LoVo (cell line): ENCODE measurements around the gene ENTHD1.

Experiments
- DNase-seq: peaks from one replicate; pipeline ENCODE4 v3.0.0-alpha.2; 2016; ENCODE audit warnings: low spot score

ENTHD1 gene

DNA sequence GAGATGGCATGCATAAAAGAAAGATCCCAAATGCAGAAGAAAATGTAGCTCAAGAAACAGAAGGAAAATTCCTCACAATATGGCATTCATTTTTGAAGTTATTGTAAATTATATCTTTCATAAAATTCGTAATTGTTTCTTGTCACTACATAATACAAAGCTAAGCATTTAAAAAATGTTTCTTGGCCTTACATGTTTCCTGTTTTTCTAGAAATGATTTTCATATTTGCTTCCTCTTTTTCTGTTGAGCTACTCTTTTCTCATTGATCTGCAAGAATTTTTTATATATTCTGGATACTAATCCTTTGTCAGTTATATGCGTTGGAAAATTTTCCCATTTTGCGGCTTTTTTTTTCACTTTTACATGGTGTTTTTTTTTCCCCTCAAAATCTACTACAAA is 48.0 kb downstream of the ENTHD1 start:
- no peak for DNase-seq

- DNase-seq: no peak
Measured at GRCh38 chr22:39839917-39840510, 53.5 kb downstream of the ENTHD1 start.

DNA sequence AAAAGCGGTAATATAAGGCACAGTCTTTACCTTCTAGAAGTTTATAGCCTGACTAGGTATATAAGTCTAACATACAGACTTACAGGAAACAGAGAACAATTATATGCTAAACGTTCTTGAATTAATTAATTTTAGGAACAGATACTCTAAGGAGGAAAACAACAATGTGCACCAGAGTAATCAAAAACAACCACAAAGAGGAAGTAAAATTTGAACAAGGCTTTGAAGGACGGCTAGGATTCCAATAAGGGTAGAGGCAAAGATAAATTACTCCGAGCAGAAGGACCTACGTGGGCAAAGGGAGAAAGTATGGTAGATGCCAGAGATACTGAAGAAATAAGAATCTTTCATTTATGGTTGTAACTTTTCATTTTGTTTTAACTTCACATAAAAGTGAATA is 54.4 kb downstream of the ENTHD1 start:
- DNase-seq: no peak

DNA sequence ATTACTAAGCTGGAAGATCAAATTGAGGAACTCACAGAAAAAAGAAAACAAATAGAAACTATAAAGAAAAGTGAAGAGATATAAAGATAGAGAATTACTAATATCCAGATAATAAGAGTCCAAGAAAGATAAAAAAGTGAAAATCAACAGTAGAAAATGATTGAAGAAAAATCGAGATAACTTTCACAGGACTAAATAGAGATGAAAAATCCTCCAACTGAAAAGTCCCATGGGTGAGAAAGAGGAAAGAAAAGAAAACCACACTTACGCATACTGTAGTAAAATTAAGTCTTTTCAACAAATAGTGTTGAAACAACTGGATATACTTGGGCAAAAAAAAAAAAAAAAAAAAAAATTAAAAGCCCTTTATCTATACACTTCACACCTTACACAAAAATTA is 60.0 kb downstream of the ENTHD1 start:
- no peak for DNase-seq

DNA sequence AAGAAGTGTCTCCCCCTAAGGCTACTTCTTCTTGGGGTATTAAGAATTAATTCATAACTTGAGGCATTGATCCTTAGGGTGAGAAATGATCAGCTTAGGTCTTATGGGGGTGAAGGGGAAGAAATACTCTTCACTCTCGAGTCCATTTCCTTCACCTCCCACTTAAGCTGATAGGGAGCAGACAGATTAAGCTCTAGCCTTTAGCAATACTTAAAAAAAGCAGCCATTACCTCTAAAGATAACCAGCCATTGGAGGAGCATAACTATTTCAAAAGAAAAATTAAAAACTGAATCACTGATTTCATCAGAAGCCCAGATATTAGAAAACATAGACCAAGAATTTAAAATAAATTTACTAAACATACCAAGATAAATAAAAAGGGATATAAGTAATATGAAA is 60.5 kb downstream of the ENTHD1 start:
- DNase-seq: no peak

- no peak for DNase-seq
Measured at GRCh38 chr22:39832627-39833074, 60.9 kb downstream of the ENTHD1 start.

- DNase-seq: no peak
Measured at GRCh38 chr22:39825661-39826102, 67.9 kb downstream of the ENTHD1 start.

DNA sequence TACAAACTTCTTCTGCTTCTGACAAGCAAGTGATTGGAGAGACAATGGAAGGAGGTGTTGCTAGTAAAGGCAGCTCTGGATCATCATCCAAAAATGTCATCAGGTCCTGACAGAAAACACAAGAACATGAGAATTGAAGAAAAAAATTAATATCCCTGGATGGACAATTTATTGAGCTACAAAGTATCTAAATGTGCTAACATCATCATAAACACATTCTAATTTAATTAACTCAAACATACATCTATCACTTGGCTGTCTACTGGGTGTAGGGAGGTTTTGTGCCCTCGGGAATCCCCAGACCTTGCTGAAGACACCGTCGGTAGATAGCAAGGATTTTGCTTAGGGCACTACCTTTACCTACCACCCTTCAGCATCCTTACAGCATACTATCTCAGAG is 72.6 kb downstream of the ENTHD1 start:
- DNase-seq: no peak

DNA sequence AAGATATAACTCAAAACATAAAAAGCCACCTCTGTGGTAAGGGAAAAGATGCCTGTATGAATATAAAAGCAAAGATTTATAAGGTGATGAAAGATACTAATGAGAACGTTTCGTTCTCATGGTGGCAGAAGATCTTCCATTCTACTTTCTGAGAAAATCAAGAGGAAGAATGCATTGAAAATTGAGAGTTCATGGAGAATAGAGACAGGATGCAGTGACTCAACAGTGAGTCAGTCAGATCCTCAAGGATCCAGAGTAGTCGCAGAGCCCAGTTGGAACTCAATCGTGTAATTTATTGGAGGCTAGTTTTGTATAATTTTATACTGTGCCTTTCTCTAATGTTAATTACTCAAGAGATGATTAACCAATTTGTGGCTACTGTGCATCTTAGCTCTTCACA is 73.3 kb downstream of the ENTHD1 start:
- DNase-seq: peak; percentile 11

DNA sequence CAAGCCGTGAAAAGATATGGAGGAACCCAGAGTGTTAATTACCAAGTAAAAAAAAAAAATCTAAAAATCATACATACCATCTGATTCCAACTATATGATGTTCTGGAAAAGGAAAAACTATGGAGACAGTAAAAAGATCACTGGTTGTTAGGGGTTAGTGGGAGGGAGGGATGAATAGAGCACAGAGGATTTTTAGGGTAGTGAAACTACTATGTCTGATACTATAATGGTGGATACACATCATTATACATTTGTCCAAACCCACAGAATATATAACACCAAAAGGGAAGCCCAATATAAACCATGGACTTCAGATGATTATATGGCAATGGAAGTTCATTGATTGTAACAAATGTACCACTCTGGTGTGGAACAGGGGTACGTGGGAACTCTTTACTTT is 74.1 kb downstream of the ENTHD1 start:
- DNase-seq: no peak

- no peak for DNase-seq
Measured at GRCh38 chr22:39818094-39818493, 75.5 kb downstream of the ENTHD1 start.

DNA sequence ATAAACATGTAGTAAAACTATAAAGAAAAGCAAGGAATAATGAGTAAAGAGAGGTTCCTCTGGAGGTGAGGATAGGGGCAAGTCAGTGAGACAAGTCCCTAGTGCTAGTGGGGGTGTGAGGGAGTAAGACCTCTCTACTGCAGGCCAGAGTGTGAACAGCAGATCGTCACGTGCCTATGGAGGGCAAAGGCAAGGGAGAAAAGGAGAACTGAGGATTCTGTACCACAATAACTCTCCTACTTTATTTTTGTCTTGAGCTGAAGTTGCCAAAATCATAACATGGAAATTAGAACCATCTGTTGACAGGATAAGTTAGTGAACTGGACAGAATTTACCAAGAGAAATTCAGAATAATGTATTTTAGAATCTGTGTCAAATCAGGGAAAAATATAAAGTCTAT is 77.6 kb downstream of the ENTHD1 start:
- DNase-seq: no peak

DNA sequence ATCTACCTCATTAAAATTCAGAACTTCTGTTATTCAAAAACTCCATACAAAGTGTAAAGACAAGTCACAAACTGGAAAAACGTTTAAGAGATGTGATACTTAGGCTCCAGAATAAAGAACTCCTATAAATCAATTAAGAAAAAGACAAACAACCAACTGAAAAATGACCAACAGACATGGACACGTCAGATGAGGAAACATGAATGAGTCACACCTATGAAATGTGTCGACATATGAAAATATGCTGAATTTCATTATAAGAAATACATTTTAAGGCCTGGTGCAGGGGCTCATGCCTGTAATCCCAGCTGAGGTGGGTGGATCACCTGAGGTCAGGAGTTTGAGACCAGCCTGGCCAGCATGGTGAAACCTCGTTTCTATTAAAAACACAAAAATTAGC is 78.7 kb downstream of the ENTHD1 start:
- DNase-seq: no peak

DNA sequence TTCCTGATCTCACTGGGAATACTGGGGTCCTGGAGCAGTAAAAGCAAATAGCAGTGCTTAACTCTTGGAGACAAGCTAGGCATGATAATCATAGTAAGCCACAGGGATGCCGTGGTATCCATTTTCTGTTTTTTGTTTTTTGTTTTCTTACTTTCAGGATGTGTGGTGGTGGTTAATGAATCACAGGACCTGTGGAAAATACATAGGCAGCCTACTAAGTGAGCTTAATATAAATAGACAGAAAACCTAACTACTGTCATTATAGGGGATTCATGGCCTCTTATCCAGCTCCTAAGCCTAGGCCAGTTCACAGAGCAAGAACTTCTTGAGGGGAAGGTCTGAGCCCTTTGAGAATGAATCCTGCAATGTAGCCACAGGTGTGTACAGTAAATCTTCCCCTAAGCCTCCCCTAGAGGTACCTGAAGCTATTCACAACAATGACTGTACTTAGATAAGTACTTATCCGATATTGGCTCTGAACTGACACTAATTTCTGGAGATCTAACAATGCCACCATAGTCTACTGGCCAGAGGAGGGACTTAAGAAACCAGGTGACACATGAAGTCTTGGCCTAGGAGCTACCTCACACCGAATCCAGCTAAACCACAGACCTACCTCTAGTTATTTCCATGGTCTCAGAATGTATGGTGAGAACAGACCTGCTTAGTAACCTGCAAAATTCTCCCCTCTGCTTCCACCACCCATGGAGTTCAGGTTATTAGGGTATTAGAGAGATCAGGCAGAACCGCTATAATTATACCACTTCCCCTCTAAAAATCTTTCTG is 83.6 kb downstream of the ENTHD1 start:
- DNase-seq: no peak

- DNase-seq: peak; percentile 16
Measured at GRCh38 chr22:39808081-39808480, 85.5 kb downstream of the ENTHD1 start.

DNA sequence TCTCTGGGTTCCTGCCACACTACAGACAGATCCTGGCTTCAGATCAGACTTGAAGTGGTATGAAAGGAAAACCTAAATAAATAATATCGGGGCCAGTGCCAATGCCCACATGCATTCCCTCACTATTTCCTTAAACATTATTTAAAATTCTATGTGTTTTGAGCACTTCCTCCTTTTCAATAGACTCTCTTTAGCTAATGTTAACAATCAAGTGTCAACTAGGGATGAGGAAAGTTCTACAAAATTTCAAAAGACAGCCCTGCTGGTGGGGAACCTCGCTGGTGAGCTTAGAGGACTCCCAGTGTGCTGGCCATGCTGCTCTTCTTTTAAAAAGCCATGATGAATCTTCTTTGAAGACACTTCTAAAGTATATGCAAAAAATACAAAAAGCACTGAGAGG is 87.5 kb downstream of the ENTHD1 start:
- DNase-seq: no peak

DNA sequence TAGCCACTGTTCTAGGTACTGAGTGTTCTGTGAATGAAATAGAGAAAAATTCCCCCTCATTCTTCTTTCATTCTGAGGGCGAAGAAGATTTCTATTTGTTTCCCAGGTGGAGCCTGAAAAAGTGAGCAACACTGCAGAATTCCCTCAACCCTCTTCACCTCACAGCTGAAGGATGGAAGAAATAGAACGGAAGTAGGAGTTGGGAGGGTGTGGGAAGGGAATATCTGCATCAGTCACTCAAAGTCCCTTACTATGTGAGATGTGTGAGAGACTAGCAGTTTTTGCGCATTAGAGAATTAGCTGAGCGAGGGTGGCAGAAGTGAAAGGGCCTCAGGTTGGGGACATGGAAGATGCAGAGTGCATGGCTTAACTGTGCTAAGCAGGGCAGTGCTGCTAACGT is 88.4 kb downstream of the ENTHD1 start:
- no peak for DNase-seq

DNA sequence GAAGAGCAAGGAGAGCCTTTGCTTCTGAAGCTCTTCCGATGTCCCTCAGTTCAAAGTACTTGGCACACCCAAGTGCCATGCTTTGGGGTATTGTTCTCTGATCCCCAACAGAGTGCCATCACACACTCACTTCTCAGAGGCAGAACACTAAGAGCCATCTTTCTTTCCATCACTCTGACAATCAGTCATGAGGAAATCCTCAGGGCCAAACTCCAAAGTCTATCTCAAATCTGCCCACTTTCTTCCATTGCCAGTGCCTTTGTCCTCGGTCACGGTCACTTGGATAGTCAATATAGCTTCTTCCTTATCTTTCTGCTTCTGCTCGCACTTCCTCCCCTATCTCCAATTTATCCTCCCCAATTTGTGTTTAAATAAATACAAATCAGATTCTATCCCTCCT is 90.9 kb downstream of the ENTHD1 start:
- DNase-seq: no peak

DNA sequence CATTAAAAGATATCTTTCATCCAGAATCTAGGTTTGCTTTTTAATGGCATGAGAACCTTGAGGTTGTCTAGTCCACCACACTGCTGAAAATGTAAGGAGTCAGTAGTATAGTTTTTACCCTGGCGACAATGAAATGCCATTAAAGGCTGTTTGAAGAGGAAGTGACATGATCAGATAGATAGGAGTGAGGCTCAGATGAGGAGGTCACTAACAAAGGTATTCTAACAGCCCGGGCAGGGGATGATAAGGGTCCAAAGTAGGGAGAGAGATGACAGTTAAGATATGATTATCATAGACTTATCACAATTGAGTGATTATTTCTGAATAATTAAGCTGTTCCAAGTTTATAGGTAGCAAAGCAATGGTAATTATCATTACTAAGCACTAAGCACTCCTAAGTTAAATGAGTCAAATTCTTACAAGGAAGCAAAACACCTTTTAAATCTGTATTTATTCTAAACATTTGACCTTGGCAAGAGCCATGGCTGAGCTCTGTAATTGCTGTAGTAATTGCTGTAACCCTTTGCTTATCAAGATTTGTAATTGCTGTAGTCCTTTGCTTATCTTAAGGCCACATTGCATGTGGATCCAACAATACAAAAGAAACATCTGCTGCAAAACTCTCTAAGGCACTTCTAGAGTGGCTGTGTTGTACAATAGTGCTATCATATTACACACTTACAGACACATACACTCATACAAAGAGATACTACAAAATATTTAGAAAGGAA is 92.6 kb downstream of the ENTHD1 start:
- DNase-seq: no peak

GRCh38 chr22:39797528-39798147 is 95.9 kb downstream of the ENTHD1 start:
- DNase-seq: no peak

- no peak for DNase-seq
Measured at GRCh38 chr22:39789788-39790187, 103.8 kb downstream of the ENTHD1 start.

GRCh38 chr22:39785232-39785631 is 108.3 kb downstream of the ENTHD1 start:
- DNase-seq: no peak
